HG03378 (cell line): ENCODE results near the gene NOVA2.

Source experiments
- ATAC-seq: cut with Tn5 transposase; IDR thresholded peaks from one replicate; pipeline ENCODE4 v1.9.1; 2021; ENCODE audit warnings: mild to moderate bottlenecking, moderate library complexity; ENCODE audit not compliant: unreplicated experiment

NOVA2 gene

GRCh38 chr19:45968626-45969025 lies 5.0 kb downstream of the NOVA2 start:
- no peak for ATAC-seq

- ATAC-seq = no peak
Observed at GRCh38 chr19:45967246-45967645, 6.4 kb downstream of the NOVA2 start.

GRCh38 chr19:45962021-45962420 lies 11.6 kb downstream of the NOVA2 start:
- no peak for ATAC-seq

GRCh38 chr19:45960595-45961235 lies 12.9 kb downstream of the NOVA2 start:
- ATAC-seq = no peak

GRCh38 chr19:45959517-45960025 lies 14.1 kb downstream of the NOVA2 start:
- ATAC-seq = no peak

- no peak for ATAC-seq
Observed at GRCh38 chr19:45958769-45959516, 14.7 kb downstream of the NOVA2 start.

GRCh38 chr19:45958320-45958719 lies 15.3 kb downstream of the NOVA2 start:
- ATAC-seq = no peak

- no peak for ATAC-seq
Observed at GRCh38 chr19:45955905-45956608, 17.6 kb downstream of the NOVA2 start.

- ATAC-seq = no peak
Observed at GRCh38 chr19:45954156-45954555, 19.5 kb downstream of the NOVA2 start.

- no peak for ATAC-seq
Observed at GRCh38 chr19:45953676-45954075, 20.0 kb downstream of the NOVA2 start.

GRCh38 chr19:45952686-45953505 lies 20.8 kb downstream of the NOVA2 start:
- no peak for ATAC-seq

GRCh38 chr19:45952341-45952685 lies 21.4 kb downstream of the NOVA2 start:
- ATAC-seq = no peak

GRCh38 chr19:45947926-45948325 lies 25.7 kb downstream of the NOVA2 start:
- no peak for ATAC-seq

GRCh38 chr19:45940515-45940805 lies 33.2 kb downstream of the NOVA2 start:
- no peak for ATAC-seq

GRCh38 chr19:45939792-45940514 lies 33.7 kb downstream of the NOVA2 start:
- no peak for ATAC-seq

- ATAC-seq = no peak
Observed at GRCh38 chr19:45938733-45939319, 34.8 kb downstream of the NOVA2 start.

- no peak for ATAC-seq
Observed at GRCh38 chr19:45935267-45935666, 38.4 kb downstream of the NOVA2 start.

- ATAC-seq = no peak
Observed at GRCh38 chr19:45934551-45935230, 39.0 kb downstream of the NOVA2 start.

- ATAC-seq = no peak
Observed at GRCh38 chr19:45933759-45934158, 39.9 kb downstream of the NOVA2 start.

- ATAC-seq = no peak
Observed at GRCh38 chr19:45931055-45931454, 42.6 kb downstream of the NOVA2 start.
